GM21737 (cell line): Measurements from ENCODE around the gene SCAF4.
"Not testable (repeated sequence)": the region's sequence is repeated elsewhere in the genome, so short reads cannot be mapped to it uniquely, and the experiment has no call there.

Experiments used
- ATAC-seq: cut with Tn5 transposase; IDR thresholded peaks from one replicate; pipeline ENCODE4 v1.9.1; 2021; ENCODE audit warnings: mild to moderate bottlenecking, moderate library complexity; ENCODE audit not compliant: unreplicated experiment

Gene SCAF4

DNA sequence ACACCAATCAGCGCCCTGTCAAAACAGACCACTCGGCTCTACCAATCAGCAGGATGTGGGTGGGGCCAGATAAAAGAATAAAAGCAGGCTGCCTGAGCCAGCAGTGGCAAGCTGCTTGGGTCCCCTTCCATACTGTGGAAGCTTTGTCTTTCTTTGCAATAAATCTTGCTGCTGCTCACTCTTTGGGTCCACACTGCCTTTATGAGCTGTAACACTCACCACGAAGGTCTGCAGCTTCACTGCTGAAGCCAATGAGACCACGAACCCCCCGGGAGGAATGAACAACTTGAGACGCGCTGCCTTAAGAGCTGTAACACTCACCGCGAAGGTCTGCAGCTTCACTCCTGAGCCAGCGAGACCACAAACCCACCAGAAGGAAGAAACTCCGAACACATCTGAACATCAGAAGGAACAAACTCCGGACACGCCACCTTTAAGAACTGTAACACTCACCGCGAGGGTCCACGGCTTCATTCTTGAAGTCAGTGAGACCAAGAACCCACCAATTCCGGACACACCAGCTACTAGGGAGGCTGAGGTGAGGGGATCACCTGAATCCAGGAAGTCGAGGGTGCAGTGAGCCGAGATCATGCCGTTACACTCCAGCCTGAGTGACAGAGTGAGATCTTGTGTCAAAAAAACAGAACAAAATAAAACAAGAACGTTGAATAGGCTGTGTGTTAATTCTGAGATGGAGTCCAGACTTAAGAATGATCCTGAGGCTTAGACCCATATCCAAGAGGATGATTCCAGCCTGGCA is 76.9 kb downstream of the SCAF4 start:
- not testable (repeated sequence) for ATAC-seq

DNA sequence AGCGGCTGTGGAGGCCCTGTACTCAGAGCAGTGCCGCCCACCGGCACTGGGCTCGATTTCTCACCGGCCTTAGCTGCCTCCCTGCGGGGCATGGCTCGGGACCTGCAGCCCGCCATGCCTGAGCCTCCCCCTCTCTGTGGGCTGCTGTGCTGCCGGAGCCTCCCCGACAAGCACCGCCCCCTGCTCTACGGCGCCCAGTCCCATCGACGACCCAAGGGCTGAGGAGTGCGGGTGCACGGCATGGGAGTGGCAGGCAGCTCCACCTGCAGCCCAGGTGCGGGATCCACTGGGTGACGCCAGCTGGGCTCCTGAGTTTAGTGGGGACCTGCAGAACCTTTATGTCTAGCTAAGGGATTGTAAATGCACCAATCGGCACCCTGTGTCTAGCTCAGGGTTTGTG is 77.6 kb downstream of the SCAF4 start:
- no peak for ATAC-seq

DNA sequence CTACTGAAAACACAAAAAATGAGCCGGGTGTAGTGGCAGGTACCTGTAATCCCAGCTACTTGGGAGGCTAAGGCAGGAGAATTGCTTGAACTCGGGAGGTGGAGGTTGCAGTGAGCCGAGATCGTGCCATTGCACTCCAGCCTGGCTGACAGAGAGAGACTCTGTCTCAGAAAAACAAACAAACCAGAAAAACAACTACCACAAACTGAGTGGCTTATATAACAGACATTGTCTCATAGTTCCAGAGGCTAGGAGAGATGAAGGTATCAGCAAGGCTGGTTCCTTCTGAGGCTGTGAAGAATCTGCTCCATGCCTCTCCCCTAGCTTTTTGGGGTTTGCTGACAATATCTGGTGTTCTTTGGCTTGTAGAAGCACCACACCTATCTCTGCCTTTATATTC is 80.4 kb downstream of the SCAF4 start:
- ATAC-seq: not testable (repeated sequence)

DNA sequence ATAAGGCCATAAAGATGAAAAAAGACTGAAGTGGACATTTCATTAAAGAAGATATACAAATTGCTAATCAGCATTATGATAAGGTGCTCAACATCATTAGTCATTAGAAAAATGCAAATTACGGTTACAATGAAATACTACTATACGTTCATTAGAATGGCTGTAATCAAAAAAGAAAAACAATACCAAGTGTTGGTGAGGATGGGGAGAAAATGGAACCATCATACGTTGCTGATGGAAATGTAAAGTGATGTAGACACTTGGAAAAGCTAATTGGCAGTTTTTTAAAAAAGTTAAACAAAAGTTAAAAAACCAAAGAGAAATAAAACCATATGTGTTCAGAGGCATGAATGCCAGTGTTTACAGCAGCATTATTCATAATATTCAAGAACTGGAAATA is 81.0 kb downstream of the SCAF4 start:
- no peak for ATAC-seq

DNA sequence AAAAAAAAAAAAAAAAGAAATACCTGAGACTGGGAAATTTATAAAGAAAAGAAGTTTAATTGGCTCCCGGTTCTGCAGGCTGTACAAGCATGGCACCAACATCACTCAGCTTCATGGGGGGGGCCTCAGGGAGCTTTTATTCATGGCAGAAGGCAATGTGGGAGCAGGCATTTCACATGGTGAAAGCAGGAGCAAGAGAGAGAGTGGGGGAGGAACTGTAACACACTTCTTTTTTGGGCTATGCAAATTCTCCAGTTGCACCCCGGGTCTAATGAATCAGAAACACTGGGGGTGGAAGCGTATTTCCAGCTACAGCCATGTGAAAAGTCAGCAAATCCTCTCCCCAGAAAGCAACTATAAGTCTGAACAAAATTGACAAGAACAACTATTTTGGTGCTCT is 84.3 kb downstream of the SCAF4 start:
- no peak for ATAC-seq

DNA sequence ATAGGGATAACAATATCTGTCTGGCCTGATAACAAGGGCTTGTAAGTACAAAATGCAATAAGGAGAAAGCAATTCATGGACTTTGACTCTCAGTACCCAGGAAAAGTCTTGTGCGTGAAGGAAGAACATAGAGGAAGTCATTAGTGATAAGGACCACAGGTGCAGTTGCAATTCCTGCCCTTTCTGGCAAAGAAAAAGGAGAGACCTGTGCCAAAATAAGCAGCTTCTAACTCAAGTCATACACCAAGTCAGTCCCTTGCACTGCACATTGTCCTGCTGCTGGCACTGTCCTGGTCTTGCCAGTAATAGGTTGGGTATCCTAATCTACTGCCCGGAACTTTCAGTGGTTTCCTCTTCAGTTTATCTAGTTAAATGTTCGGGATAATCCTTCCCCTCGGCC is 87.3 kb downstream of the SCAF4 start:
- ATAC-seq: no peak

DNA sequence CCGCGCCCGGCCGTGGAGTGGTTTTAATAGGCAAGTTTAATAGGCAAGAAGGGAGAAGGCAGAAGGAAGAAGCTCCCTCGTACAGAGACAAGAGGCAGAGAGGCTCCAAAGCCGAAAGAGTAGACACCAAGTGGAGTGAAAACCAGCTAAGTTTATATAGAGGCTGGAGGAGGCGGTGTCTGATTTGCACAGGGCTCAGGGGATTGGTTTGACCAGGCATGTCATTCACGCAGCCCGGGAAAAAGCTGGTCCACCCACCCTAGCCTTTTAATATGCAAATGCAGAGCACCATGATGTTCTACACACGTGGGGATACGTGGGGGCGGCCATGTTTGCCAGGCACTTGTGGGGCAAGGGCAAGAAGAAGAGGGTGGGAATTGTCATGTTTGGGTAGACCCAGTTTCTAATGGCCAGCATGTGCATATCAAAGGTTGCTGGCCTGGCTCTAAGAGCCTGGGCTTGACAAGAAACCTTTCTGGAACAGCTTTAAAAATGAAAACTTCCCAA is 90.4 kb downstream of the SCAF4 start:
- no peak for ATAC-seq

DNA sequence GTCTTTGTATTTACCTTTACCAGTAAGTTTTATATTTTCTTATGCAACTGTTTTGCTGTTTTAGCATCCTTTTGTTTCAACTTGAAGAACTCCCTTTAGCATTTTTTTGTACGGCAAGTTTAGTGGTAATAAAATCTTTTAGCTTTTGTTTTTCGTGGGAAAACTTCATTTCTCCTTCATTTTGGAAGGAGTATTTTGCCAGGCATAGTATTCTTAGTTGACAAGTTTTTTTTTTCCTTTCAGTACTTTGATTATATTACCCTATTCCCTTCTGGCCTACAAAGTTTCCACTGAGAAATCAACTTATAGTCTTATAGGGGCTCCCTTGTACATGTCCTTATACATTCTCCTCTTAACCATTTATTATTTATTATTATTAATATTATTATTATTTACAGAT is 95.0 kb downstream of the SCAF4 start:
- no peak for ATAC-seq

DNA sequence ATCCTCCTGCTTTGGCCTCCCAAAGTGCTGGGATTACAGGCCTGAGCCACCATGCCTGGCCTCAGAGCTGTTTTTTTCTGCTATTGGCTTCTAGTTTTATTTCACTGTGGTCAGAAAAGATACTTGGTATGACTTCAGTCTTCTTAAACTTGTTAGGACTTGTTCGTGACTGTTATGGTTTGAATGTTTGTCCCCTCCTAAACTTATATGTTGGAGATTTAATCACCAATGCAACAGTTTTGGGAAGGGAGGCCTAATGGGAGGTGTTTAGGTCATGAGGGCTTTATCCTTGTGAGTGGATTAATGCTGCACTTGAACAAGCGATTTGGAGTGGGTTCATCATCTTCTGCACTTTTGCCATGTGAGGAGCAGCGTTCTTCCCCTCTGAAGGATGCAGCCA is 96.9 kb downstream of the SCAF4 start:
- no peak for ATAC-seq

DNA sequence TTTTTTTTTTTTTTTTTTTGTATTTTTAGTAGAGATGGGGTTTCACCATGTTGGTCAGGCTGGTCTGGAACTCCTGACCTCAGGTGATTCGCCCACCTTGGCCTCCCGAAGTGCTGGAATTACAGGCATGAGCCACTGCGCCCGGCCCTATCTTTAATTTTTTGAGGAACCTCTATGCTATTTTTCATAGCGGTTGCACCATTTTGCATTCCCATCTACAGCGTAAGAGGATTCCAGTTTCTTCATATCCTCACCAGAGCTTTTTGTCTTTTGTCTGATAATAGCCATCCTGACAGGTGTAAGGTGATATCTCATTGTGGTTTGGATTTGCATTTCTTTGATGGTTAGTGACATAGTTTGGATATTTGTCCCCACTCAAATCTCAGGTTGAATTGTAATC is 100.0 kb downstream of the SCAF4 start:
- not testable (repeated sequence) for ATAC-seq

DNA sequence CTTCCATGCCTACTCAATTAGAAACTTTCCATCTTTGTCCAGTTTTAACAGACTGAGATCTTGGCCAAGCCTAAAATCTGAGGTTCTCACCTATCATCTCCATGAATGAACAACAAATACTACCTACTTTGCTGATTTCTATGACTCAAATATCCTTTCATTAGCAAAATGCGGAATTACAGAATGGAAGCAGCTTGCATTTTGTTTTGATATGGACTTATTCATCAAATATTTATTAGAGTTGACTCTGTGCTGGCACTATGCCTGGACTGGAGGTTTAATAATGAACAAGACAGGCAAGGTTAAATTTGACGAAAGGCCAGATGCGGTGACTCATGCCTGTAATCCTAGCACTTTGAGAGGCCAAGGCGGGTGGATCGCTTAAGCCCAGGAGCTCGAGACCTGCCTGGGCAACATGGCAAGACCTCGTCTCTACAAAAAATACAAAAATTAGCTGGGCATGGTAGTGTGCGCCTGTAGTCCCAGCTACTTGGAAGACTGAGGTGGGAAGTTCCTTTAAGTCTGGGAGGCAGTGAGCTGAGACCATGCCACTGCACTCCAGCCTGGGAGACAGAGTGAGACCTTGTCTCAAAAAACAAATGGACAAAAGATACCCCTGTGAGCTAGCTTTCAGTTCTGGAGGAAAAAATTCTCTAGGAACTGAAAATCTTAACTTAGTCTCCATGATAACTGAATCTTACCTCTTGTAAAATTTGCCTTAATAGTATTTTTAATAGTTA is 101.8 kb downstream of the SCAF4 start:
- ATAC-seq: no peak

DNA sequence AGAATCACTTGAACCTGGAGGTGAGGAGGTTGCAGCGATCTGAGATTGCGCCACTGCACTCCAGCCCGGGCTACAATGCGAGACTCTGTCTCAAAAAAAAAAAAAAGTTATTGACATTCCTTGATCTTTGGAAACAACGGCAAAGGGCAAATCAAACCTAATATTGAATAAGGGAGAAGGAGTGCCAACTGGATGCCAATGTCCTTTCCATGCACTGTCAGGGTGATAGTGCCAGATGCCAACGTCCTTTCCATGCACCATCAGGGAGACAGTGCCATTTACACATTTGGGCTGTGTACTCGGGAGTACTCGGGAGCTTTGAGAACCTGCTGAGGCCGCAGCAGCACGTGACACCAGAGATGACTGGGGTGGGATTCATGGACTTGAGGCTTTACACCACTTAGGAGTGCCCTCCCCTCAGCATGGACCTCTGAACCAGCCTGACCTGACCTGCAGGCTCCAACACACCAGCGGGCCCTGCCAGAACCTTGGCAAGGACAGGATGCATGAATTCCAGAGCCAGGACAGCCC is 106.9 kb downstream of the SCAF4 start:
- no peak for ATAC-seq

DNA sequence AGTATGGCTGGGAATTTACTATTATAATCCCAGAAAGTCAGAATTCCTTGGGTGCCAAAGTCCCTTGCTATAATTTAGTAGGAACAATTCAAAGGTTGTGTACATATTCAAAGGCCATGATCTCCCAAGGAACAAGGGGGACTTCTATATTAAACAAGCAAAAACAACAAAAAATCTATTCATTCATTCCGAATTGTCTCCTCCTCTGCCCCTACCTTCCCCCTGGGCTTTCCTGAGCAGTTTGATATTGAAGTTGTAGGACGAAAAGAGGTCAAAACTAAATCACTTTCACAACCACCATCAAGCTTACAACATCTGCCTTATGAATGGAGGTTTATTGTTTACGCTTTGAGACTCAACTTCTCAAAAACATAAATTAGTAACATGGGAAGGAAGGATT is 107.7 kb downstream of the SCAF4 start:
- ATAC-seq: no peak

DNA sequence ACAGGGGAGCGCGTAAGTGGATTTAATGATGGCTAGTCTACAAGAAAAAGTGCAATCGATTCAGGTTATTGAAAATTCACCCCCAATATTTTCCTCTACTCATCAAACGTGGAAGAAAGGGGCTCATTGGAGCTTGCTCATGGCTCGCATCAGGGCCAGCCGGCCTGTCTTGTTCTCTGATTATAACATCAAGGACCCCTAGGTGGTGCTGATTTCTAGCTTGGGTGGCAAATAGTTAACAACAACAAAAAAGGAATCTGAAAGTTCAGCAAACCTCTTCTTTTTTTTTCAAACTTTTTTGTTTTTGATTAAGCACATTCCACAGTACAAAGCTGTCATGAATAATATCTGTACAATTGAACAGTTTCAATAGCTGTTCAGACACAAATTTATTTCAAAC is 108.3 kb downstream of the SCAF4 start:
- no peak for ATAC-seq

DNA sequence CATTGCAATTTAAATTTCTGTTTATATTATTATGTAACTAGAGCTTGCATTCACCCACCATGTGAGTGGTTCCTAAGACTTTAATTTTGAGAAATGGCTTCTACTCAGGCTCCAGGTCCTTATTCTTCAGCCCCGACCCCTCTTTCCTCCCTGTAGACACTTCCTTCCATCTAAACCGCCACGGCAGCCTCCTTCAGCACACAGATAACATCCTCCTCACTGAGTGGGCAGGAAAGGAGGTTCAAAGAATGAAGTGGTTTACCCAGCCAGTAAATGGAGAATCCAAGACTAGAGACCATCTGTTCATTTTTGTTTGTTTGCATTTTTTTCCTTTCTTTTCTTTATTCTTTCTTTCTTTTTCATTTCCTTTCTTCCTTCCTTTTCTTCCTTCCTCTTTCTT is 109.5 kb downstream of the SCAF4 start:
- no peak for ATAC-seq
